ENCODE measurements around the gene PRR18. TPM values are rescaled to one million over a fixed set of nuclear protein-coding genes. Genes with fewer than 3 reads are reported as not detected.

The PRR18 gene
- total and polyA plus RNA-seq, 2 experiments from 2014 or later = 0.12 to 0.33 TPM

GRCh38 chr6:166258854-166259276, 49.3 kb downstream of the PRR18 start:
- peaks cover 19% of the 10 kb centered on the region for H3K27me3 ChIP-seq
- H3K27ac ChIP-seq = no peak overlapping the region
- no peak for DNase-seq (ENCODE audit: low read depth in 1 of 2, low spot score in 1 of 2)
- no peak for TF ChIP-seq CTCF (IDR thresholded peaks at IDR 0.05; ENCODE audit: low read depth, low read length)
- no peaks in the 10 kb centered on the region for H3K4me1 ChIP-seq (ENCODE audit: low read depth)
- no peak overlapping the region for H3K4me3 ChIP-seq
- no peaks in the 10 kb centered on the region for H3K9me3 ChIP-seq (ENCODE audit: low read depth)
- H3K36me3 ChIP-seq = no peaks in the 10 kb centered on the region

GRCh38 chr6:166257911-166258318, 50.3 kb downstream of the PRR18 start:
- no peak overlapping the region for H3K4me3 ChIP-seq
- H3K27me3 ChIP-seq = peaks cover 29% of the 10 kb centered on the region
- H3K9me3 ChIP-seq (ENCODE audit: low read depth) = no peaks in the 10 kb centered on the region
- no peak for TF ChIP-seq CTCF (IDR thresholded peaks at IDR 0.05; ENCODE audit: low read depth, low read length)
- no peak for DNase-seq (ENCODE audit: low read depth in 1 of 2, low spot score in 1 of 2)
- no peak overlapping the region for H3K27ac ChIP-seq
- H3K36me3 ChIP-seq = no peaks in the 10 kb centered on the region
- H3K4me1 ChIP-seq (ENCODE audit: low read depth) = no peaks in the 10 kb centered on the region

Other genes with a start within 250 kb of the PRR18 start
- gene TBXT, start 140.5 kb downstream of the PRR18 start, total RNA-seq = not detected in 2 replicates
- not detected in 2 replicates for gene TBXT, start 140.5 kb downstream of the PRR18 start, polyA plus RNA-seq
- gene SFT2D1, start 34.2 kb upstream of the PRR18 start, total RNA-seq = 26.5 and 36.4 TPM in 2 replicates
- 63.3 and 63.7 TPM in 2 replicates for gene SFT2D1, start 34.2 kb upstream of the PRR18 start, polyA plus RNA-seq
- gene MPC1, start 74.5 kb upstream of the PRR18 start, total RNA-seq = 28.5 and 52.8 TPM in 2 replicates
- gene MPC1, start 74.5 kb upstream of the PRR18 start, polyA plus RNA-seq = 67.2 and 122 TPM in 2 replicates